DMS153 treated with DMSO at 0.1 percent for 48 hours (cell line): Measurements from ENCODE around the gene PSMD14.

Source experiments
- DNase-seq: peaks from one replicate; lab custom pipeline; 2025; ENCODE audit not compliant: unreplicated experiment; lab: John Stamatoyannopoulos, UW

The PSMD14 gene

DNA sequence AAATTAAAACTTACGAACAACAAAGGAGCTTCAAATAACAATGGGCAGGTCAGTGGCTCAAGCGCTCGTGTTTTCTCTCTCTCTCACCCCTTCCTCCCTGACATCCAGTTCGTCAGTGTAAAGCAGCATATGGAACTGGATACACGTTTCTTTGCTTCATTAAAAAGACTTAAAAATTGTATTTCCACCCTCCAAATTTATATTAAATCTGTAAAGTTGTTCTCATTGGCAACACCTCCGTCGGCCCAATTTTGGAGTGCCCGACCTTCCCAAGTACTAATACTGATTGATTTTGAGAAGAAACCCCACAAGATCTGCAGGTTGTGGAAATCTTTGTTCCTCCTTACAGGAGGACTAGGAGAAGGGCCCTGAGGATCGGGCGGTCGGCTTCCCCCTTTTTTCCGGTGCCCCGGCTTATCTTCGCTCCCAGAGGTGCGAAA, 110.1 kb downstream of the PSMD14 start:
- DNase-seq = no peak

DNA sequence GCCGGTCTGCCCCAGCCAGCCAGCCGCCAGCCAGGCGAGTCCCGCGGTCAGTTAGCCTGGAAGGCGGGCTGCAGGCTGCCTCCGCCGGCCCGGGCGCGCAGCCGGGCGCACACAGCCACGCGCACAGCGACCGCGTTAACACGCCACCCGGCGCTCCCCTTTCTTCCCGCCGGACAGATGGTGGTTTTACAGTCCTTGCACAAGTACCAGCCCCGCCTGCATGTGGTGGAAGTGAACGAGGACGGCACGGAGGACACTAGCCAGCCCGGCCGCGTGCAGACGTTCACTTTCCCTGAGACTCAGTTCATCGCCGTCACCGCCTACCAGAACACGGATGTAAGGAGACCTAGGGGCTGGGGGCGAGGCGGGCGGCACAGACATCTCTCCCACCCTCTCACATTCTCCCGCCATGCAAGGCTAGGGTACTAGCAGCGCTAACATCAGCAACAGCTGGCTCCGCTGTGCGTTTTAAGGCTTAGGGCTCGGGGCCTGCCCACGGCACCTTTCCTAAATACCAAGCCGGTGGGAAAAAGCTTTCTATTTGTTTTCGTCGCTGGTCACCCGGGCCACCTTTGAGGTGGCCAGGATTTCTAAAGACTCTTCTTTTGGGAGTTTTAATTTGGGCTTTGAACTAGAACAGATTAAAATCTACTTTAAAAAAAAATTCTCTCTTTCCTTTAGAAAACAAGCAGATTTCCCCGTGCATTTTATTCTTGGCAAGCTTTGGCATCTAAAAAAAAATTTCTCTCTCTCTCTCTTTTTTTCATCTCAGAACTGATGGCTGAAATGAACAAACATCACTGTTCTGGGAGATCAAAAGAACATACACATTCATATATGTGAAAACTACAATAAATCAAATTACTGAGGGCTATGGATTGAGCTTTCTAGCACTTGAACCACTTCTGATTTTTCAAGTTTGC, 110.8 kb downstream of the PSMD14 start:
- no peak for DNase-seq

GRCh38 chr2:161419638-161420190, 111.5 kb downstream of the PSMD14 start:
- DNase-seq = no peak

GRCh38 chr2:161420406-161421074, 112.3 kb downstream of the PSMD14 start:
- no peak for DNase-seq

DNA sequence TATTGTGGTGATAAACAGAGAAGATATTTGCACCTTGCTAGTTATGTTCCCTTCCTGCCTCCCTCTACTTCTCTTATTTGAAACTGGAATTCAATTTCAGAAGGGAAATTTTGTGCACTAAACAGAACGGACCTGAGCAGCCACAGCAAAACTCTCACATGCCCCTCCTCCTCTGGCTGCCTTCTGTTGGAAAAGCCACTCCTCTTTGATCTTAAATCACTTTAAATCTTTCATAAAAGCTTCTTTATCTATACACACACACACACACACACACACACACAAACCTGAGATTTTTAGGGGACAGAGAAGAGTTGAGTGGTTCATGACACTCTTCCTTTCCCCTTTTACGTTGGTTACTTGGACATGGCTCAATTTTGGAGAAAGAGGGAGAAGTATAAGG, 113.5 kb downstream of the PSMD14 start:
- DNase-seq = no peak

GRCh38 chr2:161422816-161423403, 114.7 kb downstream of the PSMD14 start:
- DNase-seq = no peak

GRCh38 chr2:161423421-161424393, 115.5 kb downstream of the PSMD14 start:
- DNase-seq = no peak

DNA sequence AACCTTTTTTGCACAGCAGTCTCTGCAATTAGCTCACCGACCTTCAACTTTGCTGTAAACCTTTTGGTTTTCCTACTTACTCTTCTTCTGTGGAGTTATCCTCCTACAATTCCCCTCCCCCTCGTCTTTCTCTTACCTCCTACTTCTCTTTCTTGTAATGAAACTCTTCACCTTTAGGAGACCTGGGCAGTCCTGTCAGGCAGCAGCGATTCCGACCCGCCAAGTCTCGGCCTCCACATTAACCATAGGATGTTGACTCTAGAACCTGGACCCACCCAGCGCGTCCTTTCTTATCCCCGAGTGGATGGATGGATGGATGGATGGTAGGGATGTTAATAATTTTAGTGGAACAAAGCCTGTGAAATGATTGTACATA, 116.2 kb downstream of the PSMD14 start:
- DNase-seq = no peak

- no peak for DNase-seq
Measured at GRCh38 chr2:161424891-161425727, 116.9 kb downstream of the PSMD14 start.

GRCh38 chr2:161425728-161426454, 117.7 kb downstream of the PSMD14 start:
- no peak for DNase-seq

- DNase-seq = no peak
Measured at GRCh38 chr2:161426455-161426921, 118.3 kb downstream of the PSMD14 start.

DNA sequence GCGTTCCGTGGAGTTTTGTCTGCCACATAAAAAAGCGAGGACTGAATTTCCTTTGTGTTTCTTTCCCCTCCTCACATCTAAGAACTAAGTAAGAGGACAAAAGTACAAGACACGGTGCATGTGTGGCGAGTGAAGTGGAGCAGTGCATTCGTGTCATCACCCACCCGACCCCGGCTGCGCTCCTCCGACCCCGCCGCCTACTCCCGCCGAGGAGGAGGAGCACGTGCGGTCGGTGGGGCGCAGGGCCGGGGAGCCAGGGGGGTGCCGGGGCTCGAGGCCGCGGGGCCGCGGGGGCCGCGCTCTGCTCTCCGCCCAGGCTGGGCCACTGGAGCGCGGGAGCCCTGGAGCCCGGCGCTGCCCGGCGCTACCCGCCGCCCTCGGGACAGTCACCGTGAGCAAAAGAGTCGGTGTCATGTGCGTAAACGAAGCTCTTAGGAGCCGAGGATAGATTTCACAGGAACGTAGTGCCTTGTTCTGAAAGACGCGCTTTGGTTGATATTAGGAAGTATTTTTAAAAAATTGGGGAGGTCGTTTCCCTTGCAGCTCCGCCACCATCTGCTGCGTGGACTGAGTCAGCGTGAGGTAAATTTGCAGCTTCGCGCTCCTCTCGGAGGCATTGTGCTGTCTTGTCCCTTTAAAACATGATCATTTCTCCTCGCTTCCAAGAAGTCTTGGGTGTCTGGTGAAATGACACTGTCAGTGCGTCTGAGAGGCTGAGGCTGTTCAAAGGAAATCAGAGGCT, 118.9 kb downstream of the PSMD14 start:
- no peak for DNase-seq

DNA sequence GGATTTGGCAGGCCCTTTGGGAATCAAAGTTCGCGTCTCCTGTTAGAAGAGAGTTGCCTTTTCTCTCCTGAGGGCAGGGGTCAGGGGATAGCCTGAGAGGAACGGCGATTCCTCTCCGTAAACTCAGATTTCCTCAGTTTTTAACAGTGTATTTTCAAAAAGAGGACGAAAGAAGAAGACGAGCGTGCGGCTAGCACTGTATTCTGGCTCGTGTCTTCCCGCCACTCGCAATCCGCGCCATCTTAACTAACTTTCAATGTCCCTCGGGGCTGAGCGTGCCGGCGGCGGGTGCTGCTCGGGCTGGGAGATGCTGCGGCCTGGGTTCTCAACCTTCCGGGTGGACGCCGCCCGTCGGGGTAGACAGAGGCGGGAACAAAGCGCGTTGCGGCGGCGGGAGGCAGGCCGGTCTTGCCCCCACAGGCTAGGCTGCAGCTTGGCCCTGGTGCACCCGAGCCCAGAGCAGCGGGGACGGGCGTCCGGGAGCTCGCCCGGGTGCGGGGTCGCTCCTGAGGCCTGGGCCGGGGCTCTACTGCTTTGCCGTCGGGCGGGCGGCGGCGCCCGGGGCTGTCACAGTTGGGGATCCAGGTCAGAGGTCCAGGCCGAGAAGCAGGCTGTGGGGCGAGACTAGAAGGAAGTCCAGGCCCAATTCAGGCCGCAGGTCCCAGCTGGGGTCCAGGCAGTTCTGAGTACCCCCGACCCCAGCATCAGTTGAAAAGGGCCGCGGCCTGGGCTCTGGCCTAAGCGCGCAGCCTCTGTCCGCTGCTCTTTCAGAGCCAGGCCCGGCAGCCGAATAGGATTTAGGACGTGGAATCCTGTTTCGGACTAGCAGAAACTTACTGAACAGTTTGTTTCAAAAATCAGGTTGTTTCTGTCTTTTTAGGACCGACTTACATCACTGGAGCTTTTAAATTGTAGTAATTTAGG, 119.7 kb downstream of the PSMD14 start:
- DNase-seq = no peak

DNA sequence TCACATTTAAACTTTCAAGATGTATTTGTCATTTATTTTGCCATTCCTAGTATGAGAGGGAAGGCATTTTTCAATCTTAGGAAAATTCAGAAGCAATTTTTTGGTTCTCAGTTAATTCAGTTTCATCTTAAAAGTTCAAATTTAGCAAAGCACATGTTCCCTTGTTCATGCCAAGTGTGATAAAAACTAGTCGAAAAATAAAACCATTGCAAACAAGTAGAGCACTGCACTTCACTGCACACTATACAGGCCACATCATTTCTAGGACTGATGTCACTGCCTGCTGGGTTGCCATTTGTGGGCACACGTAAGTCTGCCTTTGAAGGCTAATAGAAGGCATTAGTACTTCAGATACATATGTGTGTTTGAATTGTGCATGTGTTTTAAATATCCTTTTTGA, 122.2 kb downstream of the PSMD14 start:
- DNase-seq = no peak

DNA sequence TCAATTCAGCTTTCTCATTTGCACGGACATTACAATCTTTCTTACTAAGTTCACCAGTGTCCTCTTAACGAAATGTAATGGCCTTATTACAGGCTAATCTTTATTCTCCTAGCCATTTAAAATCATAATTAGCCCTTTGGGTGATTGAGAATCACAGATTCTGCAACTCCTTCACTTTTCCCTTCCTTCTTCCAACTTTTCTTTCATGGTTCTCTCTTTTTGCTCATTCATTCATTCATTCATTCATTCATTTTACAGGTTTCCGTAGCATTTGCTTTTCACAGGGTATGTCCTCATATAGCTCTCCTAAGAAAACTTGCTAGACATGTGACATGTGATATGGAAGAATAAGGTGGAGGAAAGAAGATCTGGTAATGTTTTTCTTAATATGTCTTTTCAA, 123.9 kb downstream of the PSMD14 start:
- no peak for DNase-seq

- DNase-seq = no peak
Measured at GRCh38 chr2:161434118-161434517, 125.9 kb downstream of the PSMD14 start.

- no peak for DNase-seq
Measured at GRCh38 chr2:161436411-161436810, 128.2 kb downstream of the PSMD14 start.
